Ishikawa (cell line): ENCODE measurements around the gene DCC.

Experiments
- CEBPB ChIP-seq: IDR thresholded peaks from 2 replicates; pipeline ENCODE4 v1.6.1; 2012
- CREB1 ChIP-seq: IDR thresholded peaks from 2 replicates; pipeline ENCODE4 v1.6.1; 2012; ENCODE audit warnings: low read depth
- EGR1 ChIP-seq: IDR thresholded peaks from 2 replicates; pipeline ENCODE4 v1.6.1; 2012
- EP300 ChIP-seq: IDR thresholded peaks from 2 replicates; pipeline ENCODE4 v1.6.1; 2012; ENCODE audit warnings: borderline replicate concordance
- FOXM1 ChIP-seq: IDR thresholded peaks from 2 replicates; pipeline ENCODE4 v1.6.1; 2012; ENCODE audit warnings: low read depth, borderline replicate concordance
- NFIC ChIP-seq: IDR thresholded peaks from 2 replicates; pipeline ENCODE4 v1.6.1; 2012
- RAD21 ChIP-seq: IDR thresholded peaks from 2 replicates; pipeline ENCODE4 v1.6.1; 2012; ENCODE audit warnings: low read depth
- TAF1 ChIP-seq: IDR thresholded peaks from 2 replicates; pipeline ENCODE4 v1.6.1; 2012; ENCODE audit warnings: low read depth, mild to moderate bottlenecking
- TCF12 ChIP-seq: IDR thresholded peaks from 2 replicates; pipeline ENCODE4 v1.6.1; 2012; ENCODE audit warnings: low read depth
- TEAD4 ChIP-seq: IDR thresholded peaks from 2 replicates; pipeline ENCODE4 v1.6.1; 2012
- USF1 ChIP-seq: IDR thresholded peaks from 2 replicates; pipeline ENCODE4 v1.6.1; 2012
- YY1 ChIP-seq: IDR thresholded peaks from 2 replicates; pipeline ENCODE4 v1.6.1; 2012; ENCODE audit warnings: low read depth
- ZBTB7A ChIP-seq: IDR thresholded peaks from 2 replicates; pipeline ENCODE4 v1.6.1; 2012; ENCODE audit warnings: low read depth
- TF ChIP-seq, protein P1 (sequence below): IDR thresholded peaks from 2 replicates; pipeline ENCODE4 v1.6.1; 2012
- TF ChIP-seq, protein P2 (sequence below): IDR thresholded peaks from 2 replicates; pipeline ENCODE4 v1.6.1; 2012; ENCODE audit warnings: low read depth, mild to moderate bottlenecking

DCC gene

DNA sequence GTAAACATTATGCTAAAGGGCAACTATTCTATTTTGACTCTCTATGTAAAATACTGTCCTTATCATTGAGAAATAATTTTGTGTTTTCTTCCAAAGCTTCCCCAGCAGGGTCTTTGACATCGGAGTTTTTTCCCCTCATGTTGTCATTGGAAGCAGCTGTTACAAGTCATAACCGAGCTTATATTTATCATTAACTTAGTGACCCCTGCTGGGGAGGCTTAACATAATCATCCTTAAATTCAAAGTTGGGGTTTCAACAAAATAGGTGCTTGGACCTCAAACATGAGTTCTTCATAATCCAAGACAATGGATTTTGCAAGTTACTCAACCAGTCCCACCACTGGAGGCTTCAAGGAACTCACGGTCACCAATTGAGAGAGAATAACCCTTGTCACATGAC lies 330.9 kb downstream of the DCC start:
- TF ChIP-seq USF1 (no peak), YY1 (no peak), TEAD4 (no peak), CREB1 (no peak), EP300 (no peak), FOXM1 (no peak), CEBPB (no peak), TAF1 (no peak)
- TF ChIP-seq, protein P1, sequence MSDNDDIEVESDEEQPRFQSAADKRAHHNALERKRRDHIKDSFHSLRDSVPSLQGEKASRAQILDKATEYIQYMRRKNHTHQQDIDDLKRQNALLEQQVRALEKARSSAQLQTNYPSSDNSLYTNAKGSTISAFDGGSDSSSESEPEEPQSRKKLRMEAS, result no peak
- TF ChIP-seq, protein P2, sequence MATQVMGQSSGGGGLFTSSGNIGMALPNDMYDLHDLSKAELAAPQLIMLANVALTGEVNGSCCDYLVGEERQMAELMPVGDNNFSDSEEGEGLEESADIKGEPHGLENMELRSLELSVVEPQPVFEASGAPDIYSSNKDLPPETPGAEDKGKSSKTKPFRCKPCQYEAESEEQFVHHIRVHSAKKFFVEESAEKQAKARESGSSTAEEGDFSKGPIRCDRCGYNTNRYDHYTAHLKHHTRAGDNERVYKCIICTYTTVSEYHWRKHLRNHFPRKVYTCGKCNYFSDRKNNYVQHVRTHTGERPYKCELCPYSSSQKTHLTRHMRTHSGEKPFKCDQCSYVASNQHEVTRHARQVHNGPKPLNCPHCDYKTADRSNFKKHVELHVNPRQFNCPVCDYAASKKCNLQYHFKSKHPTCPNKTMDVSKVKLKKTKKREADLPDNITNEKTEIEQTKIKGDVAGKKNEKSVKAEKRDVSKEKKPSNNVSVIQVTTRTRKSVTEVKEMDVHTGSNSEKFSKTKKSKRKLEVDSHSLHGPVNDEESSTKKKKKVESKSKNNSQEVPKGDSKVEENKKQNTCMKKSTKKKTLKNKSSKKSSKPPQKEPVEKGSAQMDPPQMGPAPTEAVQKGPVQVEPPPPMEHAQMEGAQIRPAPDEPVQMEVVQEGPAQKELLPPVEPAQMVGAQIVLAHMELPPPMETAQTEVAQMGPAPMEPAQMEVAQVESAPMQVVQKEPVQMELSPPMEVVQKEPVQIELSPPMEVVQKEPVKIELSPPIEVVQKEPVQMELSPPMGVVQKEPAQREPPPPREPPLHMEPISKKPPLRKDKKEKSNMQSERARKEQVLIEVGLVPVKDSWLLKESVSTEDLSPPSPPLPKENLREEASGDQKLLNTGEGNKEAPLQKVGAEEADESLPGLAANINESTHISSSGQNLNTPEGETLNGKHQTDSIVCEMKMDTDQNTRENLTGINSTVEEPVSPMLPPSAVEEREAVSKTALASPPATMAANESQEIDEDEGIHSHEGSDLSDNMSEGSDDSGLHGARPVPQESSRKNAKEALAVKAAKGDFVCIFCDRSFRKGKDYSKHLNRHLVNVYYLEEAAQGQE, result no peak

- TF ChIP-seq CREB1 (no peak), EGR1 (no peak), TEAD4 (no peak)
Measured at GRCh38 chr18:52678034-52678433, 338.0 kb downstream of the DCC start.

DNA sequence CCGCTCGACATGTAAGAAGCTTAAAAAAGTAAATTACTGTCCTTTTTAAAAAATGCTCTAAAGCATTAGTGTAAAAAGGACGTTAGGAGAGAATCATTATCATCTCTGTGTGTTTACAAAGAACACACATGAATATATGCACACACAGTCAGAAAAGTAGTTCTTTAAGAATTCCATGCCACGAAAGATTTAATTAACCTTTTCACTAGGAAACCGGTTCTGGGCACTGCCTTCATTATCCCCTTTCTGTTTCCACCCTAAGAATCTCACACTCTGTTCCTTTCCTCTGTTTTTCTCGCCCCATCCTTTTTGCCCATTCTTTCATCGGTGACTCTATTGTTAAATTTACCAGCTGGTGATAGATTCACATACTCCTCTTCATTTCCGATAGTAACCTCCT lies 338.6 kb downstream of the DCC start:
- TF ChIP-seq CREB1 (no peak), FOXM1 (no peak), EP300 (no peak), NFIC (no peak), TEAD4 (no peak), EGR1 (no peak), TAF1 (no peak), CEBPB (no peak), TCF12 (no peak)
- TF ChIP-seq, protein P2, result no peak

GRCh38 chr18:52679354-52679753 lies 339.4 kb downstream of the DCC start:
- TF ChIP-seq, protein P2, result no peak
- TF ChIP-seq TEAD4, result no peak

DNA sequence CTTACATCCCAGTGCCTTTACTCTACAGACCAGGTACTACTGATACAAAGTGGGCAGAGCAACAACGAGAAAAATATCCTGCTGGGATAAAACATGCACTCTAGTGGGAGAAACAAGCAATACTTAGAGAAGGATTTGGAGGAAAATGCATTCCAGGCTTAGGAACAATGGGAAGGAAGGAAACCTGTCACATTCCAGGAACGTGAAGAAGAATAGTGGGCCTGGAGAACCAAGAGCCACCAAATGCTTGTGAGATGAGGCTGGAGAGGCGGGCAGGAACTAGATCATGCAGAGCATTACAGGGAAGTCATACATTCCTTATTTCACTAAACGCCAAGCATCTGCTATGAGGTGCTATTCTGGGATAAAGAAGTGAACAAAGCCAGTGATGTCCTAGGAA lies 342.3 kb downstream of the DCC start:
- TF ChIP-seq EP300, result no peak
- no peak for TF ChIP-seq EGR1
- no peak for TF ChIP-seq CREB1
- no peak for TF ChIP-seq FOXM1
- no peak for TF ChIP-seq USF1
- no peak for TF ChIP-seq CEBPB
- no peak for TF ChIP-seq TEAD4
- no peak for TF ChIP-seq TCF12
- TF ChIP-seq ZBTB7A, result no peak
- TF ChIP-seq YY1, result no peak
- TF ChIP-seq, protein P1, result no peak
- TF ChIP-seq, protein P2, result no peak
- TF ChIP-seq NFIC, result no peak
- no peak for TF ChIP-seq RAD21
- TF ChIP-seq TAF1, result no peak
